CD4-positive, alpha-beta T cell treated with Interleukin-12 subunit alpha and Interleukin-12 subunit beta, for 1 hour (primary cell): ENCODE data around the gene FLNB.

Experiments used
- DNase-seq: peaks from one replicate; pipeline ENCODE4 v3.0.0-alpha.2; 2020

FLNB gene

GRCh38 chr3:58082047-58082446, 73.8 kb downstream of the FLNB start:
- peak; percentile 5 for DNase-seq

GRCh38 chr3:58084166-58084565, 75.9 kb downstream of the FLNB start:
- no peak for DNase-seq

GRCh38 chr3:58084788-58085543, 76.7 kb downstream of the FLNB start:
- DNase-seq = no peak

- DNase-seq = no peak
Observed at GRCh38 chr3:58085616-58086015, 77.4 kb downstream of the FLNB start.

GRCh38 chr3:58088501-58088900, 80.3 kb downstream of the FLNB start:
- DNase-seq = no peak

- no peak for DNase-seq
Observed at GRCh38 chr3:58090351-58090750, 82.1 kb downstream of the FLNB start.

- no peak for DNase-seq
Observed at GRCh38 chr3:58092521-58092920, 84.3 kb downstream of the FLNB start.

- DNase-seq = no peak
Observed at GRCh38 chr3:58093574-58094195, 85.5 kb downstream of the FLNB start.

- DNase-seq = no peak
Observed at GRCh38 chr3:58094657-58095056, 86.4 kb downstream of the FLNB start.

GRCh38 chr3:58095603-58096138, 87.4 kb downstream of the FLNB start:
- DNase-seq = no peak

GRCh38 chr3:58098531-58098930, 90.3 kb downstream of the FLNB start:
- DNase-seq = no peak

- DNase-seq = no peak
Observed at GRCh38 chr3:58099865-58100264, 91.6 kb downstream of the FLNB start.

- no peak for DNase-seq
Observed at GRCh38 chr3:58101499-58102389, 93.5 kb downstream of the FLNB start.

- DNase-seq = no peak
Observed at GRCh38 chr3:58102390-58102750, 94.1 kb downstream of the FLNB start.

- no peak for DNase-seq
Observed at GRCh38 chr3:58102976-58103451, 94.8 kb downstream of the FLNB start.

GRCh38 chr3:58104151-58104550, 95.9 kb downstream of the FLNB start:
- no peak for DNase-seq

- DNase-seq = no peak
Observed at GRCh38 chr3:58104712-58105111, 96.5 kb downstream of the FLNB start.

- DNase-seq = no peak
Observed at GRCh38 chr3:58105196-58105595, 97.0 kb downstream of the FLNB start.

GRCh38 chr3:58106061-58106460, 97.8 kb downstream of the FLNB start:
- no peak for DNase-seq

- no peak for DNase-seq
Observed at GRCh38 chr3:58106640-58107039, 98.4 kb downstream of the FLNB start.

GRCh38 chr3:58107597-58107996, 99.4 kb downstream of the FLNB start:
- no peak for DNase-seq

- DNase-seq = no peak
Observed at GRCh38 chr3:58109752-58110151, 101.5 kb downstream of the FLNB start.

GRCh38 chr3:58111513-58112184, 103.4 kb downstream of the FLNB start:
- DNase-seq = peak; percentile 25
